Measurements from ENCODE around the gene AP5Z1.

- TF ChIP-seq EZH2 (IDR thresholded peaks at IDR 0.05; ENCODE audit: insufficient read depth, poor library complexity, severe bottlenecking) (no peak), EZH2phosphoT487 (IDR thresholded peaks at IDR 0.05; ENCODE audit: insufficient read depth, low read depth) (no peak)
These were observed 16.5 kb downstream of the AP5Z1 start for GRCh38 chr7:4791738-4792536.

Measured in GM23248 (cell line).